Measurements from ENCODE around the gene SHC4. TPM values are rescaled to one million over a fixed set of nuclear protein-coding genes. Genes with fewer than 3 reads are reported as not detected.

SHC4 gene
- total RNA-seq, 1 experiment from 2014 or later, result 1.3 TPM

DNA sequence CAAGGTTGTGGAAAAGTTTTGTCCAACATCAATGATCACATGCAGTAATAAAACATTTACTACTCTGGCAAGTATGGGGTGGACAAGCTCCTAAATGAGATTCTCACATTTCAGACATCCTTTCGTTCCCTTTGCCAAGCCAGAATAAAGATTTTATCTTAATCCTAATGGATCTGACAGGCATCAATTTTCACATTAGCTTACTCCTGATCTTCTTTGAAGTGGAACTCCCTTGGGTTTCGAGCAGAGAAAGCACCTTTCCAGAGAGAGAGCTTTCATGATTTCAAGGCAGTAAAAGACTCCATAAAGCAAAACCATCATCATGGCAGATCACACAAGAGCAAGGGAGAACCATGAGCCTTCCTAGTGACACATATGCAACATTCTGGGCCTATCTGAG, 113.1 kb downstream of the SHC4 start:
- no peak for DNase-seq (ENCODE audit: low read depth)

- DNase-seq (ENCODE audit: low read depth), result no peak
Observed at GRCh38 chr15:48845123-48845522, 118.6 kb downstream of the SHC4 start.

DNA sequence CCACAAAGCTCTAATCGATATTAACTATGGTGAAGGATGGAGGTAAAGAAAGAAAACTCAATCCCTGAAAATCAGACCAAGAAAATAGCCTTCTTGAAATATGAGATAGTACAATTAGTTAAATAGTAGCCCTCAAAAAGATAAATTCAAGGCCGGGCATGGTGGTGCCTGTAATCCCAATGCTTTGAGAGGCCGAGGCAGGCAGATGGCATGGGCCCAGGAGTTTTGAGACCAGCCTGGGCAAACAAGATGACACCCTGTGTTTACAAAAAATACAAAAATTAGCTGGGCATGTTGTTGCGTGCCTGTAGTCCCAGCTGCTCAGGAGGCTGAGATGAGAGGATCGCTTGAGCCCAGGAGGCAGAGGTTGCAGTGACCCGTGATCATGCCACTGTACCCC, 121.2 kb downstream of the SHC4 start:
- no peak for DNase-seq (ENCODE audit: low read depth)

DNA sequence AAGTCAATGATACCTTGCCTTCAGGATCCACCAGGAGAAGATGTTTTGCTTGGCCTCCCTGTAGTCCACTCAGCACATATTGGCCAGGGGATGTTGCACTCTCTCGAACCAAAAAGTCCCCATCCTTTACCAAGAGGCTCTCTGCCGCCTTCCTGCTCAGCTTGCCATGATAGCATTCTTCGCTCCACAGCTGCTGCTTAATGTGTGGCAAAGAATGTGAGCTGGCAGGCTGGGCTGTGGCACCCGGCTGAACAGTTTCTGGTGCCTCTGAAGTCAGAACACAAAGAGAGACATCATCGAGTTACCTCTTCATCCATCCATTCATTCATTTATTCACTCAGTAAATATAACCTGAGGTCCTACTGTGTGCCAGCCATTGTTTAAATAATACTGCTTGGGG, 129.0 kb downstream of the SHC4 start:
- DNase-seq (ENCODE audit: low read depth), result no peak

GRCh38 chr15:48833526-48834239, 130.0 kb downstream of the SHC4 start:
- no peak for DNase-seq (ENCODE audit: low read depth)

- no peak for DNase-seq (ENCODE audit: low read depth)
Observed at GRCh38 chr15:48832648-48833047, 131.1 kb downstream of the SHC4 start.

DNA sequence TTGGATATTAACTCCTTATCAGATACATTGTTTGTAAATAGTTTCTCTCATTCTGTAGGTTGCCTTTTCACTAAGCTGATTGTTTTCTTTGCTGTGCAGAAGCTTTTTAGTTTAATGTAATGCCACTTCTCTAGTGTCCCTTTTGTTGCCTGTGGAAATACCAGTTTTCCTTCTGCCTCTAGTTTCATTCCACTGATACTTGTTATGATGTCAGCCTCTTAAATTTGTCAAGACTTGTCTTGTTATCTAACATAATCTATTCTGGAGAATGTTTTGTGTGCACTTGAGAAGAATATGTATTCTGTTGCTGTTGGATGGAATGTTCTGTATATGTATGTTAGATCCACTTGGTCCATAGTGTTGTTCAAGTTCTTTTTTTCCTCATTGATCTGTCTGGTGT, 134.8 kb downstream of the SHC4 start:
- DNase-seq (ENCODE audit: low read depth), result no peak

DNA sequence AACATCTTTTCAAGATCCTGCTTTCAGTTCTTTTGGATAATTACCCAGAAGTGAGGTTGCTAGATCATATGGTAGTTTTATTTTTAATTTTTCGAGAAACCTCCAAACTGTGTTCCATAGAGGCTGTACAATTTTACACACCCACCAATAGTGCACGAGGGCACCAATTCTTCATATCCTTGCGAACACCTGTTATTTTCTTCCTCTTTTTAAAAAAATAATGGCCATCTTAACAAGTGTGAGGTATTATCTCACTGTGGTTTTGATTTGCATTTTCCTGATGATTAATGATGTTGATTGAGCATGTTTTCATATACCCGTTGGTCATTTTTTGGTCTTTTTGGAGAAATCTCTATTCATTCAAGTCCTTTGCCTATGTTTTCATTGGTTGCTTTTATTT, 135.2 kb downstream of the SHC4 start:
- DNase-seq (ENCODE audit: low read depth), result no peak

DNA sequence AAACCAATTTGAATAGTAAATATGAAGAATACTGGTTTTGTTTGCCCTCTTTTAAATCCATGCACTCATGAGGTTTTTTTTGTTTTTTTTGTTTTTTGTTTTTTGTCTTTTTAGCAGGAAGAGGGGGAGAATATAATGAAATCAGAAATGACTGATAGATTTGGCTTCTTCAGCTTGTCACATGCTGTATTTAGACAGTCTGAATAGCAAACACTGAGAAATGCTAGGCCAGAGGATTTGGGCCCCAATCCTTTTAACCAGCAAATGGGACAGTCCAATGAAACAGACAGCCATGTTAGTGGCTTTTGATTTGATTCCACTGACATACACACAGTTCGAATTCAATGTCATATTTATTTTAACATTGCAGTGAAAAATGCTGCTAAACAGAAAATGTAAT, 138.6 kb downstream of the SHC4 start:
- no peak for DNase-seq (ENCODE audit: low read depth)

DNA sequence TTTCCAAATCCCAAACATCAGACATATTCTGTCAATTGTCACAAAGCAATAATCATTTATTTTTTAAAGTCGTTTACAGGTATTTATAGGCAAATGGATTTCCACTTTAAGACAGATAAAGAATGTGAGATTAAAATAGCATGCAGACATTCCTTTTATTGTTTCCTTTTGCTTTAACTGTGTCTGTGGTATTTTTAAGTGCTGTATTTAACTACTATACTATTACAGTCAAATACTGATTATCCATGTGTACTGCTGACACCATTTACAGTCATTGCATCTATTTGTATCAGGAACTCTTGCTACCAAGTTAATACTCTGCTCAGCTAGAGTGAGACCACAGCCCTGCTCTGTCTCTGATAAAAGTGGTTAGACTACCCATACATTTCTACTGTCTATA, 140.0 kb downstream of the SHC4 start:
- no peak for DNase-seq (ENCODE audit: low read depth)

DNA sequence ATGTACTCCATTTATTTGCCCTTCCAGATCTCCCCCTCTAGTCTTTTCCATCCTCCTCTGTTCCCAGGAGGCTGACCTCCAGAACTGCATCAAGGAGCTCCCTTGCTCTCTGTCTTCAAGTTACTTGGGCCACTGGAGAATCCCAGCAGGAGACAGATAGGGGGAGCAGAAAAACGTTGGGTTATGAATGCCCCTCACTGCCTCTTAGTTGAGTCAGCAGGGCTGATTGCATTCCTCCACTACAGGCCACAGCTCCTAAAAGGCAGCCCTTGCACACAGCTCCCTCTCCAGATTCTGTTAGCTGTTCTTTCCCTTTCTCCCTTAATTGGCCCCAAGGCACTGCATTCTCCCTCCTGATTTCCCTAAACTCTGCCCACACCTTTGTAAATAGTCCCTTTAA, 140.5 kb downstream of the SHC4 start:
- DNase-seq (ENCODE audit: low read depth), result peak; percentile 7

DNA sequence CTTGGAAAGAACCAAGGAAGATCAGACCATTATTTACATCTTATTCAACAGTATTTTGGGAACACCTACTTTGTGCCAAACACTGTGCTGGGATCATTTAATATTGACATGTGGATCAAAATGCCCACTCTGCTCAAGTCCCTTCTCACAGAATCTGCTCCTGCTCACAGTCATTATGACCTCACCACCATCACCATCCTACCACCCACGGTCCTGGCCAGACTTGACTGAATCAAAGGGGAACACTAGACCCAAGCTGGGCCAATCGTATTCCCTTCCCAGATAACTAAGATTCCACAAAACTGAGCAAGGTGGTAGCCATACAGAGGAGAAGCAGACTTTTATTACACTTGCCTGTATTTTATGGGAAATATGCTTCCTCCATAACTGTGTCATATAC, 149.4 kb downstream of the SHC4 start:
- no peak for DNase-seq (ENCODE audit: low read depth)

- no peak for DNase-seq (ENCODE audit: low read depth)
Observed at GRCh38 chr15:48811325-48811958, 152.3 kb downstream of the SHC4 start.

DNA sequence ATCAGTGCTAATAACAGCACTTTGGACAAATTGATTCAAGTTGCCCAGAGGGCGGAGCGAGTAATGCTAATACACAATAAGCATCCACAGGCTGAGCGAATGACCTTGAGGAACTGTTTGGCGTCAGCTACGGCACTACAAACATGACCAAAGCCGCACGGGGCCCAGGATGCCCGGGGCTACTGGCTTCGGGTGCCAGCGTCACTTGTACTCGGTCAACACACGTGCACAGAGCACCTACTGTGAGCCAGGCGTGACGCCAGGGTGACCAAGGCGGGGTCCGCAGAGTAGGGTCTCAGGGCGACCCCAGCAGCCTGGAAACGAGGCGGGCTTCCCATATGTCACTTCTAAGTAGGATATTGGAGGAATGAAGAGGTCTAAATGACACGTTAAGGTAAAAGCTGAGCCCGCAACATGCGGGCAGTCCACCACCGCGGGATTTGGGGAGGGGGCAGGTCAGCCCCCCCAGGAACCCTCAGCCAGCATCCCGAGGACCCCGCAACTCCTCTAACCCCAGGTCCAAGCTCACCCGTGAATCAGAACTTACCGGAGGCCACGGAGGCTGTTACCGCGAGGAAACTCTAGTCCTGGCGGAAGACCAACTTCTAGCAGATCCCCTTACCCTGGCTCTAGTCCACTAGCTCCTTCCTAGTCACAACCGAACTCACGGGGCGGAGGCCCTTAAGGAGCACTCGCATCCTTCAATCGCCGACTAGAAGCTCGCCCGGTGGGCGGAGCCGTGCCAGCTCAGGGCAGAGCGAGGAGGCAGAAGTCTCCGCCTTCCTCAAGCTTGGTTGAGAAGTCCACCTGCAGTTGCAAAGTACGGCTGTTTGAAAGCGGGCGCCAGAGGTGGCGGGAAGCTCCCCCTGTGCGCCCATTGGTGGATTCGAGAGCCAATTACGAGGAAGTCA, 153.1 kb downstream of the SHC4 start, which contains the start of gene CEP152:
Gene CEP152 (minus strand): TSS at position 656 of the 911 bp plus-strand sequence. CDS start 5,420 bp downstream, outside the sequence.
- peak; percentile 100 for DNase-seq (ENCODE audit: low read depth)

- peak; percentile 16 for DNase-seq (ENCODE audit: low read depth)
Observed at GRCh38 chr15:48806151-48806550, 157.6 kb downstream of the SHC4 start.

DNA sequence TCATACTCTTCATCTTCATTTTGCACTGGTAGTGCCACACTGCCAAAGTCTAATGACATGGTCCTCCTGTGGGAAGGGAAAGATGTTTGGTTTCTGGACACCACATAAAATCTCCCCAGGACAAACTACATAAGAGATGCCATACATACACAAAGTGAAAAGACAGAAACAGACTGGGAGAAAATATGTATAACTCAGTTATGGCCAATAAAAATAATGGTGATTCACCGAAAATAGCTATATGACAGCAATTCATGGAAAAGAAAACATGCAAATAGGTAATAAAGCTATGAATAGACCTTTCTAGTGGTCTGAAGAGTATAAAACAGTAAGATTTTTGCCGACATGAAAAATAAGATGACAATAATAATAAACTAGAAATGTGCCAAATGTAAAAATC, 158.1 kb downstream of the SHC4 start:
- no peak for DNase-seq (ENCODE audit: low read depth)

GRCh38 chr15:48803877-48804276, 159.8 kb downstream of the SHC4 start:
- no peak for DNase-seq (ENCODE audit: low read depth)

- peak; percentile 82 for DNase-seq (ENCODE audit: low read depth)
Observed at GRCh38 chr15:48802867-48803266, 160.9 kb downstream of the SHC4 start.

- no peak for DNase-seq (ENCODE audit: low read depth)
Observed at GRCh38 chr15:48802257-48802656, 161.5 kb downstream of the SHC4 start.

GRCh38 chr15:48800811-48801455, 162.8 kb downstream of the SHC4 start:
- DNase-seq (ENCODE audit: low read depth), result no peak

DNA sequence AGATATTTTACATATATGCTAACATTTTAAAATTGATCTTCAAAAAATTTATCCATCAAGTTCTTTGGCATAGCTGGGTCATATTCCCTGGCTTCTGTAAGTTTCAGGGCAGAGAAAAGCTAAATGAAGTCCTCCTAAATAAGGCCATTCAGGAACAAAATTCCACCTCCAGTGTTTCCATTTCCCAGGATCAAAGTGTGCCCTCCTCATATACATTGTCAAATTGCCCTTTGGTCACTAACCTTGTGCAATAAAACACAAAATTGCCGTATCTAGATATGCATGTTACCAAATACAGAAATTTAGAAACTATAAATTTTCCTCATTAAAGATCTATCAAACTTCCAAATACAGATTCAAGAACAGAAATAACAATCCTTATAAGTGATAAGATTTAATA, 163.5 kb downstream of the SHC4 start:
- DNase-seq (ENCODE audit: low read depth), result no peak

DNA sequence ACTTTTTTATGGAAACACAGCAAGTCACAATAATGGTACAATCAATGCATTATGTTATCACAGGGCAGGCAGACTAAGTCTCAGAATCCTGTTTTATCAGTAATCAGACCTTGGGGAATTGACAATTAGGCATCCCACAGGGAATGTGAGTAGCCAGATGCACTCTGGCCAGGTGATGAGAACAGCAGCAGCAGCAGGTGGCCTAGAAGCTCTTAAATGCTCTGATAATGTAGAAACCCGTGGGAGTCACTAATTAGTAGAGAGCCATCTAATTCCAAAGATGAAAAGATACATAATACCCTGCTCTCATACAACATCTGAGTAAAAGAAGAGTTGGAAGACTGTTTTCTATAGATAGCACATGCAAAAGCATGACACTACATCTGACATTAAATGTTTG, 165.4 kb downstream of the SHC4 start:
- DNase-seq (ENCODE audit: low read depth), result no peak

Measured in Daoy (cell line).